ENCODE data around the gene ZNF503.

The ZNF503 gene

DNA sequence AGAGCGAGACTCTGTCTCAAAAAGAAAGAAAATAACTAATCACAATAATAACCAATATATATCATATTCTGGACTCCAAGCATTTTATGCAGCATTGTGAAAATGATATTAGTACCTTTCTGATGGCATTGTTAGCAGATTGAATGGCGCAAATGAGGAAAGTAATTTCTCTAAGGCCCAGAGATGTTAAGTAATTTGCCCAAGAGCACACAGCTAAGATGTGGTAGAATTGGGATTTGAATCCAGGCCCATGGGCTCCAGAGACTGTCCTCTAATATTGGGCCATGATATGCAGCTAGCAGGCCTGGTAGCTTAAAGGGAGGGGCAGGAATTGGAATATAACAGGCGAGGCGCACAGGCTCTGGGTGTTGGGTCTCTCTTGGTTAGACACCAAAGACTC lies 44.1 kb downstream of the ZNF503 start:
- H3K4me2 ChIP-seq: no peak overlapping the region
- no peaks in the 10 kb centered on the region for H3K27me3 ChIP-seq (ENCODE audit: insufficient read depth, low read depth)
- H2AFZ ChIP-seq (ENCODE audit: low read depth): no peak overlapping the region
- H3K27ac ChIP-seq: no peak overlapping the region
- no peak overlapping the region for H3K9ac ChIP-seq
- TF ChIP-seq, protein P1, sequence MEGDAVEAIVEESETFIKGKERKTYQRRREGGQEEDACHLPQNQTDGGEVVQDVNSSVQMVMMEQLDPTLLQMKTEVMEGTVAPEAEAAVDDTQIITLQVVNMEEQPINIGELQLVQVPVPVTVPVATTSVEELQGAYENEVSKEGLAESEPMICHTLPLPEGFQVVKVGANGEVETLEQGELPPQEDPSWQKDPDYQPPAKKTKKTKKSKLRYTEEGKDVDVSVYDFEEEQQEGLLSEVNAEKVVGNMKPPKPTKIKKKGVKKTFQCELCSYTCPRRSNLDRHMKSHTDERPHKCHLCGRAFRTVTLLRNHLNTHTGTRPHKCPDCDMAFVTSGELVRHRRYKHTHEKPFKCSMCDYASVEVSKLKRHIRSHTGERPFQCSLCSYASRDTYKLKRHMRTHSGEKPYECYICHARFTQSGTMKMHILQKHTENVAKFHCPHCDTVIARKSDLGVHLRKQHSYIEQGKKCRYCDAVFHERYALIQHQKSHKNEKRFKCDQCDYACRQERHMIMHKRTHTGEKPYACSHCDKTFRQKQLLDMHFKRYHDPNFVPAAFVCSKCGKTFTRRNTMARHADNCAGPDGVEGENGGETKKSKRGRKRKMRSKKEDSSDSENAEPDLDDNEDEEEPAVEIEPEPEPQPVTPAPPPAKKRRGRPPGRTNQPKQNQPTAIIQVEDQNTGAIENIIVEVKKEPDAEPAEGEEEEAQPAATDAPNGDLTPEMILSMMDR (conservative IDR thresholded peaks at IDR 0.05; ENCODE audit: low read depth, low read length): no peak
- H4K20me1 ChIP-seq (ENCODE audit: insufficient read depth): no peaks in the 10 kb centered on the region
- H3K79me2 ChIP-seq (ENCODE audit: insufficient read depth, low read depth): no peaks in the 10 kb centered on the region
- H3K4me3 ChIP-seq (IDR thresholded peaks at IDR 0.05; ENCODE audit: insufficient read depth, low read depth, low read length): no peak overlapping the region
- no peaks in the 10 kb centered on the region for H3K4me1 ChIP-seq (ENCODE audit: low read depth, poor library complexity, severe bottlenecking)
- H3K36me3 ChIP-seq (ENCODE audit: insufficient read depth): no peaks in the 10 kb centered on the region

DNA sequence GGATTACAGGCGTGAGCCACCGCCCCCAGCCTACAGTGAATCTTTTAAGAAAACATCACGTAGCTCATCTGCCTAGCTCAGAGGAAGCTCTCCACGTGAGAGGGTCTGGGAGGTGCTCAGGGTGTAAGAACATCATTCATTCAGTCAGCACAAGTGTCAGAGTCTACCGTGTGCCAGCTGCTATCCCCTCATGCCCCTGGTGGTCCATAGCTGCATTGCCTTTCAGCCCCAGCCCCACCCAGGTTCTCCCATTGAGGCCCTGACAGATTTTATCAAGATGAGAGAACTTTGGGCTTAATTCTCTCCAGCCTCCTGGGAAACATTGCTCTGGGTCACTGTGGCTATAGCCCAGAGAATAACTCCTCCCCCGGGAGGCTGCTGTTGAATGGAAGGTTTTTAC lies 45.1 kb downstream of the ZNF503 start:
- no peaks in the 10 kb centered on the region for H4K20me1 ChIP-seq (ENCODE audit: insufficient read depth)
- H3K79me2 ChIP-seq (ENCODE audit: insufficient read depth, low read depth): no peaks in the 10 kb centered on the region
- H3K4me2 ChIP-seq: no peak overlapping the region
- TF ChIP-seq, protein P1 (conservative IDR thresholded peaks at IDR 0.05; ENCODE audit: low read depth, low read length): no peak
- H3K9ac ChIP-seq: no peak overlapping the region
- no peaks in the 10 kb centered on the region for H3K27me3 ChIP-seq (ENCODE audit: insufficient read depth, low read depth)
- no peak overlapping the region for H3K27ac ChIP-seq
- no peaks in the 10 kb centered on the region for H3K36me3 ChIP-seq (ENCODE audit: insufficient read depth)
- no peak overlapping the region for H3K4me3 ChIP-seq (IDR thresholded peaks at IDR 0.05; ENCODE audit: insufficient read depth, low read depth, low read length)
- no peak overlapping the region for H2AFZ ChIP-seq (ENCODE audit: low read depth)
- no peaks in the 10 kb centered on the region for H3K4me1 ChIP-seq (ENCODE audit: low read depth, poor library complexity, severe bottlenecking)

DNA sequence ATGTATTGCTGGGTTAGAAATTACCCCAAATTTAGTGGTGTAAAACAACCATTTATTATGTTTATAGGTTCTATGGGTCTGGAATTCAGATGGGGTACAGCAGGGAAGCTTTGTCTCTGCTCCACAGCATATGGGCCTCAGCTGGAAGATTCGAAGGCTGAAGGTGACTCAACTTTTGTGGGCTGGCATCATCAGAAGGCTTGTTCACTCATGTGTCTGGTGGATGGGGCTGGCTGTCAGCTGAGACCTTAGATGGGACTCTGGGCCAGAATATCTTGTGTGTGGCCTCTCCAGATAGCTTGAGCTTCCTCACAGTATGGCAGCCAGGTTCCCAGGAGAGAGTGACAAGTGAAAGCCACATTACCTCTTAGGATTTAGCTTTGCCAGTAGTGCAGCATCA lies 45.9 kb downstream of the ZNF503 start:
- Histone ChIP-seq H3K4me3 (IDR thresholded peaks at IDR 0.05; ENCODE audit: insufficient read depth, low read depth, low read length) (no peak overlapping the region), H3K36me3 (ENCODE audit: insufficient read depth) (no peaks in the 10 kb centered on the region), H3K27ac (no peak overlapping the region), H3K4me1 (ENCODE audit: low read depth, poor library complexity, severe bottlenecking) (no peaks in the 10 kb centered on the region), H3K9ac (no peak overlapping the region), H3K79me2 (ENCODE audit: insufficient read depth, low read depth) (no peaks in the 10 kb centered on the region), H4K20me1 (ENCODE audit: insufficient read depth) (no peaks in the 10 kb centered on the region), H3K4me2 (no peak overlapping the region), H3K27me3 (ENCODE audit: insufficient read depth, low read depth) (no peaks in the 10 kb centered on the region), H2AFZ (ENCODE audit: low read depth) (no peak overlapping the region)
- TF ChIP-seq, protein P1 (conservative IDR thresholded peaks at IDR 0.05; ENCODE audit: low read depth, low read length): no peak

DNA sequence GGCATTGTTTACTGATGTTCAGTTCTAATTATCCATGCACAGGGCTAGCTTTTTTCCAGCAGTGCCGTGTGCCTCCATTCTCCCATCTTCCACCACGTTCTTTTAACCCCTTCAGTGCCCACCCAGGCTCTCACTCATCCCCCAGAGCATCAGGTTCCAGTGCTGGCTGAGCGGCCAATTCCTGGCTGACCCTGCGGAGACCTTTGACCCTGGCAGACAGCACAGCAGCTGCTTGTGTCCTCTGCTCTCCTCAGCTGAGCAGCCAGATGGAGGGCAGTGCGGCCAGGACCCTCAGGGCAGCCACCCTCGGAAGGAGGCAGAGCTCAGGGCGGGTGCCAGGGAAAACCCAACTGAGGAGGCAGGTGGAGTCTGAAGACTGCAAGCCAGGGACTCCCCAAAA lies 48.4 kb downstream of the ZNF503 start:
- Histone ChIP-seq H3K79me2 (ENCODE audit: insufficient read depth, low read depth) (no peaks in the 10 kb centered on the region), H3K27me3 (ENCODE audit: insufficient read depth, low read depth) (no peaks in the 10 kb centered on the region), H3K9ac (no peak overlapping the region), H3K4me2 (no peak overlapping the region), H3K36me3 (ENCODE audit: insufficient read depth) (no peaks in the 10 kb centered on the region), H3K4me1 (ENCODE audit: low read depth, poor library complexity, severe bottlenecking) (no peaks in the 10 kb centered on the region), H3K27ac (no peak overlapping the region), H3K4me3 (IDR thresholded peaks at IDR 0.05; ENCODE audit: insufficient read depth, low read depth, low read length) (no peak overlapping the region), H4K20me1 (ENCODE audit: insufficient read depth) (no peaks in the 10 kb centered on the region), H2AFZ (ENCODE audit: low read depth) (no peak overlapping the region)
- TF ChIP-seq, protein P1 (conservative IDR thresholded peaks at IDR 0.05; ENCODE audit: low read depth, low read length): no peak

DNA sequence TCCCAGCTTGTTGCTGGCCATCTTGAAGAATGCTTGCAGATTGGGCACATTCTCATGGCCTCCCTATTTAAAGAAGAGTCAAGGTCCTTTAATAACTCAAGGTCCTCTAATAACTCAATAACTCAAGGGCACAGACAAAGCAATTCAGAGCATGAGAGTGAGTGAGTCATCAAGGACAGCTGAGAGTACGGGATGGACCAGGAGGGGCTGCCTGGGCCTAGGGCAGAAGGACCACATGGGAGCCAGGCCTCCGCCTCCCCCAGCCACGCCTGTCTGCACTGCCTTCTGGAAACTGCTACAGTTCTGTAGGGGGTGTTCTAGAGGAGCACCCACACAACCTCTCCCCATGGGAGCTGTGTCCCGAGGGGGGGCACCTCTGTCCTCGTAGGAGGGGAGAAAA lies 48.9 kb downstream of the ZNF503 start:
- Histone ChIP-seq H2AFZ (ENCODE audit: low read depth) (no peak overlapping the region), H4K20me1 (ENCODE audit: insufficient read depth) (no peaks in the 10 kb centered on the region), H3K9ac (no peak overlapping the region), H3K27me3 (ENCODE audit: insufficient read depth, low read depth) (no peaks in the 10 kb centered on the region), H3K27ac (no peak overlapping the region), H3K4me3 (IDR thresholded peaks at IDR 0.05; ENCODE audit: insufficient read depth, low read depth, low read length) (no peak overlapping the region), H3K4me1 (ENCODE audit: low read depth, poor library complexity, severe bottlenecking) (no peaks in the 10 kb centered on the region), H3K79me2 (ENCODE audit: insufficient read depth, low read depth) (no peaks in the 10 kb centered on the region), H3K4me2 (no peak overlapping the region), H3K36me3 (ENCODE audit: insufficient read depth) (no peaks in the 10 kb centered on the region)
- TF ChIP-seq, protein P1 (conservative IDR thresholded peaks at IDR 0.05; ENCODE audit: low read depth, low read length): no peak
